Lung (tissue), 12 donors: ENCODE measurements around the gene PDE4C. TPM values are rescaled to one million over a fixed set of nuclear protein-coding genes. Genes with fewer than 3 reads are reported as not detected.

Source experiments
- ATAC-seq: fragments of 200-7000 bp; cut with Tn5 transposase; one replicate; pipeline ENCODE4 v1.9.1; 2020; ENCODE audit warnings: moderate number of reproducible peaks; ENCODE audit not compliant: insufficient read depth, low FRiP score
- DNase-seq, 3 donors: peaks; one replicate each; pipeline ENCODE4 v3.0.0-alpha.2; 2013 to 2017
- H3K27ac ChIP-seq, 2 donors: one replicate each; pipeline ENCODE4 v1.5.1; 2013; ENCODE audit warnings: mild to moderate bottlenecking in 2 of 2, moderate library complexity in 2 of 2, control low read depth in 1 of 2, inconsistent platforms in 1 of 2, low read depth in 1 of 2, low read length in 1 of 2
- H3K27me3 ChIP-seq, 3 donors: one replicate each; pipeline ENCODE4 v1.5.1; 2013; ENCODE audit warnings: low read length in 2 of 3; ENCODE audit not compliant: control insufficient read depth in 3 of 3, insufficient read depth in 3 of 3
- H3K36me3 ChIP-seq, 4 donors: one replicate each; pipeline ENCODE4 v1.5.1; 2013; ENCODE audit warnings: low read length in 4 of 4, mild to moderate bottlenecking in 1 of 4, moderate library complexity in 1 of 4; ENCODE audit not compliant: control insufficient read depth in 4 of 4, insufficient read depth in 4 of 4
- H3K4me1 ChIP-seq, 5 donors: one replicate each; pipeline ENCODE4 v1.5.1; 2013; ENCODE audit warnings: low read length in 5 of 5, mild to moderate bottlenecking in 2 of 5, moderate library complexity in 1 of 5; ENCODE audit not compliant: control insufficient read depth in 5 of 5, insufficient read depth in 5 of 5
- H3K4me3 ChIP-seq: one replicate; pipeline ENCODE4 v1.5.1; 2013; ENCODE audit warnings: mild to moderate bottlenecking, control low read depth, moderate library complexity
- H3K9ac ChIP-seq, 2 donors: one replicate each; pipeline ENCODE4 v1.5.1; 2013; ENCODE audit warnings: low read length in 2 of 2, control low read depth in 1 of 2; ENCODE audit not compliant: insufficient read depth in 1 of 2
- H3K9me3 ChIP-seq, 4 donors: one replicate each; pipeline ENCODE4 v1.5.1; 2013; ENCODE audit warnings: low read length in 3 of 4, mild to moderate bottlenecking in 1 of 4, moderate library complexity in 1 of 4; ENCODE audit not compliant: control insufficient read depth in 4 of 4, insufficient read depth in 3 of 4
- CTCF ChIP-seq: IDR thresholded peaks from 2 replicates; pipeline ENCODE4 v1.5.1; 2012; ENCODE audit warnings: mild to moderate bottlenecking; ENCODE audit errors: control extremely low read depth, extremely low read depth
- WGBS, 2 donors: extraction: QIAGEN DNeasy Blood & Tissue Kit; methylation state at CpG; one replicate each; pipeline ENCODE4 v1.1.7; 2013; 5-methylcytosine and 5-hydroxymethylcytosine counted together
- polyA plus RNA-seq, 2 donors: library from polyadenylated mRNA; stranded (reverse); fragments of 200-250 nt; gene quantifications; one replicate each; pipeline ENCODE4 v1.2.1, GENCODE V29; 2013
- total RNA-seq, 2 donors: library from RNA; depleted of rRNA in 1 of 2; stranded (reverse); fragments of >200 nt in 1 of 2; gene quantifications; one replicate each; pipeline ENCODE4 v1.2.1, GENCODE V29; 2014 to 2021
- donor health status: control.
- donor health status: control.
- donor health status: Bipolar disorder and iron deficiency.
- donor health status: healthy.
- donor health status: DM: yes; HTN: yes; CAD: no.

Gene PDE4C
- total and polyA plus RNA-seq, 4 donors, result 0.32 to 32.4 (median 4.2) TPM

DNA sequence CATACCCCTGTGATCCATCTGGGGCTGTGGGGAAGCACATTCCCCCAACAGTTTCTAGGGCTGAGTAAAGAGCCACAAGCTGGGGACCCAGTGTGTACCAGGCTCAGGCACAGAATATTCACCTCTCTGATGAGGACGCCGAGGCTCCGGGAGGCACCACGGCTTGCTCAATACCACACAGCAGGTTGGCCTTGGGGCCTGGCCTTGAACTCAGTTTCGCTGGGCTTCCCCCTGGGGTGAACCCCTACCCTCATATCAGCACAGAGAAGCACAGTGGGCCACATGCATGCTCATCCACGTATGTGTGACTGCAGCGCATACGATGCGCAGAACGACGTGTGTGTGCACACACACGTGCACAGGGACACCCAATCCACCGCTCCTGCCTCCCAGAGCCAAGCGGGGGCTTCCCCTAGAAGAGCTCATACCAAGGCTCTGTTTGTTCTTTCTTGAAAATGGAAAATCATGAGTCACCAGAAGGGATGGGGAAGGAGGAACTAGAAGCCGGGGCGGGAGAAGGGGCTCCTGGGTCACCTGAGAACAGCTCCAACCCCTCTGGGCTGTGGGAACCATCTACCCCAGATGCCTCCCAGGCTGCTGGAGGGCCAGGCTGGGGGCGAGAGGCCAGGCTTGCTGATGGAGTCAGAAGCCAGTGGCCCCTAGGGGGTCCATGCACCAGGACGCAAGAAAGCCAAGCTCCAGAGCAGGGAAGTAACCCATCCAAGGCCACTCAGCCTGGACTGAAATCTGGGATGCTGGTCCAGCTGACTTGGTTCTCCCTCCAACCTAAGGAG lies 4.9 kb upstream of the PDE4C start:
- Histone ChIP-seq H3K9me3 (peaks cover 0 to 13% (median 0%) of the 10 kb centered on the region in 4 donors), H3K4me3 (no peak overlapping the region), H3K27ac (no peak overlapping the region), H3K36me3 (no peaks in the 10 kb centered on the region), H3K4me1 (no peaks in the 10 kb centered on the region), H3K9ac (no peak overlapping the region), H3K27me3 (peaks cover 0 to 33% (median 11%) of the 10 kb centered on the region in 3 donors)
- no peak for ATAC-seq
- no peak for TF ChIP-seq CTCF
- 57 to 61% methylated on average over 18 of the region's 18 CpGs for WGBS, 2 donors
- DNase-seq, result no peak

DNA sequence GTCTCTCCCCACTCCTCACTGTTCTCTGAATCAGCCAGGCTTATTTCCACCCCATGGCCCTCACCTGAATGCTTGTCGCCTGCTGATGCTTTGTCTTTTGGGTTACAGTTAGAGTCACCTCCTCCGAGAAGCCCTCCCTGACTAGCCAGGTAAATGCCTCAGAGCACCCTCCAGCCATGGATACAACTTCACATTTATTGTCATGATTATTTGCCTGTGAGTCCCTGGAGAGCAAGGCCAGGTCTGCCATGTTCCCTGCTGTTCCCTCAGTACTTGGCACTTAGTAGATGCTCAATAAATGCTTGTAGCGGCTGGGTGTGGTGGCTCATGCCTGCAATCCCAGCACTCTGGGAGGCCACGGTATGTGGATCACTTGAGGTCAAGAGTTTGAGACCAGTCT lies 3.7 kb upstream of the PDE4C start:
- Histone ChIP-seq H3K9ac (no peak overlapping the region), H3K4me3 (no peak overlapping the region), H3K27me3 (peaks cover 0 to 38% (median 11%) of the 10 kb centered on the region in 3 donors), H3K9me3 (peaks cover 0 to 13% (median 0%) of the 10 kb centered on the region in 4 donors), H3K4me1 (peaks cover 0 to 12% (median 0%) of the 10 kb centered on the region in 5 donors), H3K27ac (no peak overlapping the region), H3K36me3 (no peaks in the 10 kb centered on the region)
- no peak for TF ChIP-seq CTCF
- ATAC-seq (no peak), DNase-seq (no peak)
- 80 to 87% methylated on average over 4 of the region's 4 CpGs for WGBS, 2 donors

GRCh38 chr19:18229474-18229873 lies 3.2 kb upstream of the PDE4C start:
- 69 to 72% methylated on average over 5 of the region's 5 CpGs for WGBS, 2 donors
- TF ChIP-seq CTCF, result peak; percentile 0
- ATAC-seq (no peak), DNase-seq (no peak)
- H3K4me1 ChIP-seq, result peaks cover 0 to 16% (median 0%) of the 10 kb centered on the region in 5 donors
- H3K4me3 ChIP-seq, result no peak overlapping the region
- no peak overlapping the region for H3K9ac ChIP-seq
- H3K27ac ChIP-seq, result no peak overlapping the region
- no peaks in the 10 kb centered on the region for H3K36me3 ChIP-seq
- H3K27me3 ChIP-seq, result peaks cover 0 to 39% (median 11%) of the 10 kb centered on the region in 3 donors
- peaks cover 0 to 13% (median 0%) of the 10 kb centered on the region in 4 donors for H3K9me3 ChIP-seq
